Neural cell (in vitro differentiated cells): ENCODE data around the gene SEMA7A. TPM values are rescaled to one million over a fixed set of nuclear protein-coding genes. Genes with fewer than 3 reads are reported as not detected.
"Not testable (repeated sequence)": the region's sequence is repeated elsewhere in the genome, so short reads cannot be mapped to it uniquely, and the experiment has no call there.

Experiments used
- H2AFZ ChIP-seq: fragments of 200-600, 300-800 bp; sonication (generic), shearing (Covaris generic); 2 replicates; pipeline ENCODE4 v1.6.0; 2014; ENCODE audit warnings: low read depth, mild to moderate bottlenecking, antibody characterized with exemption, low read length, moderate library complexity
- H3F3A ChIP-seq: fragments of 200-600 bp; shearing (Covaris generic); 2 replicates; pipeline ENCODE4 v1.6.1; 2016; ENCODE audit warnings: mild to moderate bottlenecking, moderate library complexity, mixed read lengths, antibody characterized with exemption, low read length; ENCODE audit not compliant: insufficient read depth, poor library complexity, severe bottlenecking
- H3K27ac ChIP-seq: fragments of 200-600, 300-800 bp; sonication (generic), shearing (Covaris generic); 2 replicates; pipeline ENCODE4 v1.5.1; 2014; ENCODE audit warnings: mild to moderate bottlenecking, low read length, moderate library complexity
- H3K27me3 ChIP-seq: fragments of 300-800, 200-600 bp; sonication (generic), shearing (Covaris generic); 2 replicates; pipeline ENCODE4 v1.6.0; 2014; ENCODE audit warnings: mild to moderate bottlenecking, low read depth, low read length, moderate library complexity; ENCODE audit not compliant: insufficient read depth
- H3K36me3 ChIP-seq: fragments of 300-800, 200-600 bp; sonication (generic), shearing (Covaris generic); 2 replicates; pipeline ENCODE4 v1.5.1; 2014; ENCODE audit warnings: mild to moderate bottlenecking, antibody characterized with exemption, low read length, moderate library complexity; ENCODE audit not compliant: insufficient read depth
- H3K4me2 ChIP-seq: fragments of 300-800, 200-600 bp; sonication (generic), shearing (Covaris generic); 2 replicates; pipeline ENCODE4 v1.6.0; 2014; ENCODE audit warnings: mild to moderate bottlenecking, low read length
- H3K4me3 ChIP-seq: fragments of 300-800, 200-600 bp; sonication (generic), shearing (Covaris generic); 2 replicates; pipeline ENCODE4 v1.5.1; 2014; ENCODE audit warnings: mild to moderate bottlenecking, low read length, moderate library complexity
- H3K79me2 ChIP-seq: fragments of 200-600 bp; shearing (Covaris generic); replicated peaks from 2 replicates; pipeline ENCODE4 v1.6.0; 2014; ENCODE audit warnings: mild to moderate bottlenecking, low read length, moderate library complexity; ENCODE audit not compliant: insufficient read depth
- H3K9ac ChIP-seq: fragments of 300-800, 200-600 bp; sonication (generic), shearing (Covaris generic); 2 replicates; pipeline ENCODE4 v1.6.1; 2016; ENCODE audit warnings: mild to moderate bottlenecking, low read length, mixed read lengths
- H3K9me2 ChIP-seq: fragments of 200-600 bp; shearing (Covaris generic); 2 replicates; pipeline ENCODE4 v1.6.1; 2016; ENCODE audit warnings: mild to moderate bottlenecking, low read length, mixed read lengths; ENCODE audit not compliant: insufficient read depth
- H3K9me3 ChIP-seq: fragments of 200-600, 300-800 bp; sonication (generic), shearing (Covaris generic); 2 replicates; pipeline ENCODE4 v1.6.1; 2016; ENCODE audit warnings: mild to moderate bottlenecking, mixed run types, low read length, moderate library complexity, mixed read lengths
- H4K20me1 ChIP-seq: fragments of 200-600 bp; shearing (Covaris generic); 2 replicates; pipeline ENCODE4 v1.6.1; 2016; ENCODE audit warnings: mild to moderate bottlenecking, mixed run types; ENCODE audit not compliant: insufficient read depth
- CTCF ChIP-seq: fragments of 450-650 bp; IDR thresholded peaks from 2 replicates; pipeline ENCODE4 v1.5.1; 2014; ENCODE audit warnings: antibody characterized with exemption, mild to moderate bottlenecking, moderate library complexity; ENCODE audit not compliant: poor library complexity, severe bottlenecking
- EP300 ChIP-seq: fragments of 450-650 bp; conservative IDR thresholded peaks from 2 replicates; pipeline ENCODE4 v1.6.1; 2014; ENCODE audit warnings: antibody characterized with exemption, mild to moderate bottlenecking, moderate library complexity; ENCODE audit not compliant: poor library complexity, severe bottlenecking
- EZH2 ChIP-seq: fragments of 200-600, 300-800 bp; shearing (Covaris generic), sonication (generic); IDR thresholded peaks from 2 replicates; pipeline ENCODE4 v1.6.1; 2014; ENCODE audit warnings: antibody characterized with exemption, low read length, borderline replicate concordance, mild to moderate bottlenecking; ENCODE audit not compliant: insufficient read depth, poor library complexity, severe bottlenecking
- MXI1 ChIP-seq: fragments of 450-650 bp; conservative IDR thresholded peaks from 2 replicates; pipeline ENCODE4 v1.6.1; 2014; ENCODE audit warnings: antibody characterized with exemption, mild to moderate bottlenecking; ENCODE audit not compliant: poor library complexity, severe bottlenecking
- POLR2AphosphoS5 ChIP-seq: IDR thresholded peaks from 2 replicates; pipeline ENCODE4 v1.6.1; 2012
- RAD21 ChIP-seq: fragments of 450-650 bp; conservative IDR thresholded peaks from 2 replicates; pipeline ENCODE4 v1.6.1; 2014; ENCODE audit warnings: antibody characterized with exemption, mild to moderate bottlenecking, moderate library complexity
- REST ChIP-seq: IDR thresholded peaks from 2 replicates; pipeline ENCODE4 v1.6.1; 2012; ENCODE audit warnings: borderline replicate concordance
- SMC3 ChIP-seq: fragments of 450-650 bp; conservative IDR thresholded peaks from 2 replicates; pipeline ENCODE4 v1.6.1; 2014; ENCODE audit warnings: antibody characterized with exemption, mild to moderate bottlenecking, moderate library complexity; ENCODE audit not compliant: poor library complexity
- TAF1 ChIP-seq: IDR thresholded peaks from 2 replicates; pipeline ENCODE4 v1.6.1; 2012; ENCODE audit warnings: low read depth
- polyA plus RNA-seq: library from polyadenylated mRNA; depleted of rRNA; stranded (reverse); fragments of >200 nt; gene quantifications from 2 replicates; pipeline ENCODE4 v1.2.3, GENCODE V29; 2014

The SEMA7A gene
- polyA plus RNA-seq, 1 donor from 2014 or later = 28.8 TPM

GRCh38 chr15:74471621-74472020 is 37.9 kb upstream of the SEMA7A start:
- H4K20me1 ChIP-seq, H3K36me3 ChIP-seq, H3K79me2 ChIP-seq, H3K27ac ChIP-seq, H3K27me3 ChIP-seq, H2AFZ ChIP-seq, H3K9me3 ChIP-seq, H3K4me3 ChIP-seq, H3K9ac ChIP-seq, H3K4me2 ChIP-seq, H3K9me2 ChIP-seq, H3F3A ChIP-seq: not testable (repeated sequence)

GRCh38 chr15:74470631-74471395 is 37.1 kb upstream of the SEMA7A start:
- Histone ChIP-seq H3K9me2 (no peaks in the 10 kb centered on the region), H3K9ac (no peak overlapping the region), H3K27me3 (no peaks in the 10 kb centered on the region), H4K20me1 (no peaks in the 10 kb centered on the region), H3F3A (no peaks in the 10 kb centered on the region), H2AFZ (no peak overlapping the region), H3K4me3 (no peak overlapping the region), H3K27ac (no peak overlapping the region), H3K79me2 (no peaks in the 10 kb centered on the region), H3K4me2 (no peak overlapping the region), H3K36me3 (no peaks in the 10 kb centered on the region), H3K9me3 (no peaks in the 10 kb centered on the region)
- TF ChIP-seq EP300 (no peak), SMC3 (no peak), MXI1 (no peak), REST (no peak), TAF1 (no peak), RAD21 (no peak), CTCF (no peak)

GRCh38 chr15:74468341-74469032 is 34.7 kb upstream of the SEMA7A start:
- no peaks in the 10 kb centered on the region for H3K9me2 ChIP-seq
- no peaks in the 10 kb centered on the region for H3K27me3 ChIP-seq
- no peak overlapping the region for H3K27ac ChIP-seq
- H3K9ac ChIP-seq = no peak overlapping the region
- H3K79me2 ChIP-seq = no peaks in the 10 kb centered on the region
- no peaks in the 10 kb centered on the region for H3K9me3 ChIP-seq
- H3K4me3 ChIP-seq = no peak overlapping the region
- no peaks in the 10 kb centered on the region for H3F3A ChIP-seq
- no peak overlapping the region for H3K4me2 ChIP-seq
- H2AFZ ChIP-seq = no peak overlapping the region
- H4K20me1 ChIP-seq = no peaks in the 10 kb centered on the region
- no peaks in the 10 kb centered on the region for H3K36me3 ChIP-seq
- TF ChIP-seq SMC3 (no peak), RAD21 (no peak), EP300 (no peak), EZH2 (no peak), CTCF (no peak), TAF1 (no peak), REST (no peak), MXI1 (no peak), POLR2AphosphoS5 (no peak)
